DMS79 (cell line): ENCODE data around the gene POU2AF2.
"Not testable (repeated sequence)": the region's sequence is repeated elsewhere in the genome, so short reads cannot be mapped to it uniquely, and the experiment has no call there.

Experiments
- DNase-seq: peaks from one replicate; lab custom pipeline; 2025; lab: John Stamatoyannopoulos, UW

Gene POU2AF2

GRCh38 chr11:111302298-111302697 is 56.8 kb downstream of the POU2AF2 start:
- peak; percentile 99 for DNase-seq

GRCh38 chr11:111303461-111303860 is 57.9 kb downstream of the POU2AF2 start:
- DNase-seq = peak; percentile 97

GRCh38 chr11:111305162-111305802 is 59.8 kb downstream of the POU2AF2 start:
- no peak for DNase-seq

GRCh38 chr11:111305876-111306275 is 60.4 kb downstream of the POU2AF2 start:
- no peak for DNase-seq

GRCh38 chr11:111306321-111306720 is 60.8 kb downstream of the POU2AF2 start:
- DNase-seq = no peak

GRCh38 chr11:111307472-111308108 is 62.1 kb downstream of the POU2AF2 start:
- DNase-seq = peak; percentile 98

- peak; percentile 94 for DNase-seq
Measured at GRCh38 chr11:111308140-111308539, 62.6 kb downstream of the POU2AF2 start.

- peak; percentile 93 for DNase-seq
Measured at GRCh38 chr11:111309215-111309915, 63.8 kb downstream of the POU2AF2 start.

- peak; percentile 98 for DNase-seq
Measured at GRCh38 chr11:111310088-111310487, 64.6 kb downstream of the POU2AF2 start.

GRCh38 chr11:111310723-111311122 is 65.2 kb downstream of the POU2AF2 start:
- DNase-seq = peak; percentile 83

GRCh38 chr11:111312076-111312475 is 66.6 kb downstream of the POU2AF2 start:
- peak; percentile 15 for DNase-seq

GRCh38 chr11:111319296-111319695 is 73.8 kb downstream of the POU2AF2 start:
- no peak for DNase-seq

- not testable (repeated sequence) for DNase-seq
Measured at GRCh38 chr11:111320199-111320598, 74.7 kb downstream of the POU2AF2 start.

- no peak for DNase-seq
Measured at GRCh38 chr11:111320728-111321568, 75.4 kb downstream of the POU2AF2 start.

GRCh38 chr11:111322534-111322933 is 77.0 kb downstream of the POU2AF2 start:
- DNase-seq = no peak

- no peak for DNase-seq
Measured at GRCh38 chr11:111324277-111324720, 78.8 kb downstream of the POU2AF2 start.

- DNase-seq = no peak
Measured at GRCh38 chr11:111325259-111325658, 79.7 kb downstream of the POU2AF2 start.

GRCh38 chr11:111326824-111327223 is 81.3 kb downstream of the POU2AF2 start:
- no peak for DNase-seq

GRCh38 chr11:111327908-111328624 is 82.5 kb downstream of the POU2AF2 start:
- DNase-seq = peak; percentile 68

- DNase-seq = no peak
Measured at GRCh38 chr11:111329306-111330204, 84.0 kb downstream of the POU2AF2 start.
